Subcutaneous adipose tissue (tissue), 4 donors: Measurements from ENCODE around the gene AGAP9. TPM values are rescaled to one million over a fixed set of nuclear protein-coding genes. Genes with fewer than 3 reads are reported as not detected.
"Not testable (repeated sequence)": the region's sequence is repeated elsewhere in the genome, so short reads cannot be mapped to it uniquely, and the experiment has no call there.

ENCODE experiments used
- total RNA-seq, 4 donors: library from RNA; depleted of rRNA; stranded (reverse); fragments of >200 nt; gene quantifications; one replicate each; pipeline ENCODE4 v1.1.0, GENCODE V29; 2016
- TF ChIP-seq, protein P1 (sequence below): fragments of 450-650 bp; IDR thresholded peaks from one replicate; pipeline ENCODE4 v1.5.1; 2016; ENCODE audit warnings: low read depth, mild to moderate bottlenecking, control low read depth, antibody characterized with exemption, moderate library complexity

Gene AGAP9
- 10 to 100 TPM in 2 of 4 donors, 1 to 10 TPM in 2; 1.5 to 16.0 (median 9.2) TPM for total RNA-seq

DNA sequence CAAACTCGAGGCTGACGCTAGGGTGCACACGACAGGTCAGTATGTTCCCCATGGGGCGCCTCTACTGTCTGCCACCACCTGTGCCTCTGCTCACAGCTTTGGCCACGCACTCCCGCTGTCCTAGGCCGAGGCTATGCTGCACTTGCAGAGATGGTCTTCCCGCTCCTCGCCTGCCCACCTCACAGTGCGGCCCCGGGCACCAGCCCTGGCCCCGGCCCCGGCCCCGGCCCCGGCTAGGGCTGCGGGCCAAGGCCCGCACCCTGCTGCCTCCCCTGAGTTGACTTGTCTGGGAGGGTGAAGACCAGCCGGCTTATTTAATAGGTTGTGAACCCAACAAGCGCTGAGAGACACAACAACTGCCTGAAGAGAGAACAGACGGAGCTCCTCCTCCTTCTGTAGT lies at the start of gene AGAP9:
Gene AGAP9, minus strand, starts transcription at position 164 of the 400 bp plus-strand sequence. Its CDS starts 112 bp downstream, at position 52.
- TF ChIP-seq, protein P1, sequence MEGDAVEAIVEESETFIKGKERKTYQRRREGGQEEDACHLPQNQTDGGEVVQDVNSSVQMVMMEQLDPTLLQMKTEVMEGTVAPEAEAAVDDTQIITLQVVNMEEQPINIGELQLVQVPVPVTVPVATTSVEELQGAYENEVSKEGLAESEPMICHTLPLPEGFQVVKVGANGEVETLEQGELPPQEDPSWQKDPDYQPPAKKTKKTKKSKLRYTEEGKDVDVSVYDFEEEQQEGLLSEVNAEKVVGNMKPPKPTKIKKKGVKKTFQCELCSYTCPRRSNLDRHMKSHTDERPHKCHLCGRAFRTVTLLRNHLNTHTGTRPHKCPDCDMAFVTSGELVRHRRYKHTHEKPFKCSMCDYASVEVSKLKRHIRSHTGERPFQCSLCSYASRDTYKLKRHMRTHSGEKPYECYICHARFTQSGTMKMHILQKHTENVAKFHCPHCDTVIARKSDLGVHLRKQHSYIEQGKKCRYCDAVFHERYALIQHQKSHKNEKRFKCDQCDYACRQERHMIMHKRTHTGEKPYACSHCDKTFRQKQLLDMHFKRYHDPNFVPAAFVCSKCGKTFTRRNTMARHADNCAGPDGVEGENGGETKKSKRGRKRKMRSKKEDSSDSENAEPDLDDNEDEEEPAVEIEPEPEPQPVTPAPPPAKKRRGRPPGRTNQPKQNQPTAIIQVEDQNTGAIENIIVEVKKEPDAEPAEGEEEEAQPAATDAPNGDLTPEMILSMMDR: not testable (repeated sequence)

DNA sequence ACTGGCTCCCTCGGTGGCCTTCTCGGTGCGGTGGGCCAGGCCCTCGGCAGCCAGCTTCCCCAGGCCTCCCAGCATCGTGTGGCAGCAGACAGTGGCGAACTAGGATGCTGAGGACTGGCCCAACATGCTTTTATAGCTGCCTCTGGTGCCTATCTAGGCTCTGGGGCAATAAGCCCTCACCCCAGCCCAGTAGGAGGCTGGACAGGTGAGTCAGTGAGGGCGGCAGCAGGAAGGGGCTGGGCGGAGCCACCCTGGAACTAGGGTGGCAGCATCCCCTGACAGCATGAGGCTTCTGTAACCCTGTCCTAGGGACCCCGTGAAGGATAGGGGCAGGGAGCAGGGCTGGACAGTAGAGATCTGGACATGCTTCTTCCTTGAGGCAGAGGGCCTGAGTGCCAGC lies 31.8 kb downstream of the AGAP9 start, which contains the start of gene FAM25G:
Gene FAM25G, minus strand, starts transcription at position 101 of the 400 bp plus-strand sequence. Its CDS starts 26 bp downstream, at position 75.
- TF ChIP-seq, protein P1: not testable (repeated sequence)

DNA sequence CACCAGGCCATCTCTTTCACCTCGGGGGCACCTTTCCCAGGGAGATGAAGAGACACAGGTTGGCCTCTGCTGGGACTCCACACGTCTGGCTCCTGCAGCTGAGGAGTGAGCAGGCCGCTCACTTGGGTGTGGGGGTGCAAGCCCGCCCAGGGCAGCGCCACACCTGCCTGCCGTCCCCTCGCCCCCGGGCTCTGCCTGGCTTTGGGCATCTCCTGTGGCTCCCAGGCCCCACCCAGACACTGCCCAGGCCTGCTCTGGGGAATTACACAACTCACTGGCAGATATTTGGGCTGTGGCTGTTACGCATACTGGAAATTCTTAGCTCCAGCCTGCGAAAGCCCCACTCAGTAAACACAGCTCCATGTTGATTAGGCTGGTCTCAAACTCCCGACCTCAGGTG lies 39.5 kb downstream of the AGAP9 start, which contains the start of gene ANXA8:
Gene ANXA8, minus strand, starts transcription at position 193 of the 400 bp plus-strand sequence. Its CDS starts 182 bp downstream, at position 11.
- TF ChIP-seq, protein P1: not testable (repeated sequence)

DNA sequence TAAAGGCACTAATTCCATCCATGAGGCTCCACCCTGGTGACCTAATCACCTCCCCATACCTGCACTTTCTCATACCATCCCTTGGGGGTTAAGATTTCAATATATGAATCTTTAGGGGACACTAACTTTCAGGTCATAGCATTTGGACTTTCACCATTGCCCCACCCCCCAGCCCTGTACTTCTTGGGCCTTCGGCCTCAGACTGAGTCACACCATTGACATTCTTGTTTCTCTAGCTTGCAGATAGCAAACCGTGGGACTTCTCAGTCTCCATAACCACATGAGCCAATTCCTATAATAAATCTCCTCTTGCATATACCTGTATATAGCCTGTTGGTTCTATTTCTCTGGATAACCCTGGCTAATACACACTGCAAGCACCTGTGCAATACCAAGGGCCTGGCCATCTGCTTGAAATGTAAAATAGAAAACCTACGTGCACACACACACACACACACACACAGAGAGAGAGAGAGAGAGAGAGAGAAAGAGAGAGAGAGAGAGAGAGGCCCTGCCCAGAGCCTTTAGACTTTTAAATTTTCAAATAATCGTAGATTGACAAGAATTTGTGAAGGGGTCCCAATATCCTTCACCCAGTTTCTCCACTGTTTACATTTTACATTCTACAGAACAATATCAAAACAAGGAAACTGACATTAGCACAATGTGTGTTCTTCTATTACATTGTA lies 64.8 kb downstream of the AGAP9 start:
- TF ChIP-seq, protein P1: no peak

DNA sequence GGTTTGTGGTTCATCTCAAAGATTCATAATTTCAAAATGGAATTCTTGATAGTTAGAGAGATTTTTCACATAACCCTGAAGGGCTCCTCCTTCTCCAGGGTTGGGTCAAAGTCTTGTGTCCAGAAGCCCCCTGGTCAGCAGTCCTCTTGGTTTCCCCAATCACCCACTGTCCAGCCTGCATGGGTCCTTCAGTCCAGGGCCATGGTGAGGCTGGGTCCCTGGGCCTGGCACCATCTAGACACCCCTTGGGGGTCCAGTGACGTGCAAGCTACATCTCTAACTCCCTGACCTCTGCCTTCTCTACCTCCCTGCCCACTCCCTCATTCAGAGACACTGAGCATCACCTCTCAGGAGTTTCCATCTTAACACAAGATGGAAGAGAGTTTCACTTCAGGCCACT lies 65.6 kb downstream of the AGAP9 start:
- TF ChIP-seq, protein P1: no peak

DNA sequence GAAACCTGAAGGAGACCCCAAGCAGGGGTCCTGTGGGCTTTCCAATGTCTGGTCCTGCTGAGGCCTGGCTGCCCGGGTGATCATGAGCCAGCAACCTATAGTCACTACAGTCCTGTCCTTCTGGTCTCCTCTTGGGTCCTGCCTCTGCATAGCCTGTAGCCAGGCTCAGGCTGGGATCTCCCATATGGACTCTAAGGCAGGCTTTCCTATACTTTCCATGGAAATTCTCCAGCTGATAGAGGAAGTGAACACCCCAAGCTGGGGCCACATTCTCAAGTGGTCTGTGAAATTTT lies 66.0 kb downstream of the AGAP9 start:
- TF ChIP-seq, protein P1: no peak

DNA sequence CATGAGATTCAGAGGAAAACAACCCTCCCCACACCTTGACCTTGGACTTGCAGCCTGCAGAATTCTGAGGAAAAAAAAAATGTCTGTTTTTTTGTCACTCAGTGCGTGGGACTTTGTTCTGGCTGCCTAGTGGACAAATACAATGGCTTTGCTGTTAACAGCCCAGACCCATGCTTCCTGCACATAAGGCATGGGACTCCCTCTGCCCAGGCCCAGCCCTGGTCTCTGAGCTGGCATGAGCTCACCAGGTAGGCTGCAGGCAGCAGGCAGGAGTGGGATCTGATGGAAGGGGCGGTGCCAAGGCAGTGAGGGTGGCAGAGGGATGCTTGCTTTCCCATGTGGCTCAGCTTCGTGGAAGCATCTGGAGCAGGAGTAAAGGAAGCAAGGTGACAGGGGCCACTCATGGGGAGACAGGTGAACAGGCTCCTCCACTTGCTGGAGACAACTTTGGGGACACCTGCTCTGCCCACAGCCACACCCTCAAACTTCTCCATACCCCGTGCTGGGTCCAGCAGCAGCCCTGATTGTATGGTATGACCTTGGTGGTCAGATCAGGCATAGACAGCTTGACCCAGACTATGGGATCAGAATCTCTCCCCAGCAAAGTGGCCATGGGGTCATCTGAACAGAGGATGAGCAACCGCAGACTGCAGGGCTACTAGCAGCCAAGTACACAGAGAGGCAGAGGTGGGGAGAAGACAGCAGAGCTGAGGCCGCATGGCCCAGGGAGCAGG lies 66.5 kb downstream of the AGAP9 start:
- TF ChIP-seq, protein P1: no peak
